HUES6 (cell line): ENCODE measurements around the gene HIRIP3.

Experiments used
- H3K27ac ChIP-seq: 2 replicates; pipeline ENCODE4 v1.7.0; 2013; ENCODE audit warnings: low read depth, mild to moderate bottlenecking, low read length, inconsistent platforms
- H3K27me3 ChIP-seq: 2 replicates; pipeline ENCODE4 v1.6.1; 2013; ENCODE audit warnings: low read length; ENCODE audit not compliant: control insufficient read depth, insufficient read depth
- H3K36me3 ChIP-seq: 2 replicates; pipeline ENCODE4 v1.6.1; 2013; ENCODE audit warnings: low read length; ENCODE audit not compliant: control insufficient read depth, insufficient read depth
- H3K4me1 ChIP-seq: 2 replicates; pipeline ENCODE4 v1.6.1; 2013; ENCODE audit warnings: low read length; ENCODE audit not compliant: control insufficient read depth, insufficient read depth
- H3K4me3 ChIP-seq: 2 replicates; pipeline ENCODE4 v1.5.1; 2013; ENCODE audit warnings: low read depth, low read length
- H3K9ac ChIP-seq: one replicate; pipeline ENCODE4 v1.6.1; 2013; ENCODE audit warnings: mild to moderate bottlenecking, low read length
- H3K9me3 ChIP-seq: 2 replicates; pipeline ENCODE4 v1.6.1; 2013; ENCODE audit warnings: low read depth, low read length; ENCODE audit not compliant: control insufficient read depth, insufficient read depth

HIRIP3 gene

DNA sequence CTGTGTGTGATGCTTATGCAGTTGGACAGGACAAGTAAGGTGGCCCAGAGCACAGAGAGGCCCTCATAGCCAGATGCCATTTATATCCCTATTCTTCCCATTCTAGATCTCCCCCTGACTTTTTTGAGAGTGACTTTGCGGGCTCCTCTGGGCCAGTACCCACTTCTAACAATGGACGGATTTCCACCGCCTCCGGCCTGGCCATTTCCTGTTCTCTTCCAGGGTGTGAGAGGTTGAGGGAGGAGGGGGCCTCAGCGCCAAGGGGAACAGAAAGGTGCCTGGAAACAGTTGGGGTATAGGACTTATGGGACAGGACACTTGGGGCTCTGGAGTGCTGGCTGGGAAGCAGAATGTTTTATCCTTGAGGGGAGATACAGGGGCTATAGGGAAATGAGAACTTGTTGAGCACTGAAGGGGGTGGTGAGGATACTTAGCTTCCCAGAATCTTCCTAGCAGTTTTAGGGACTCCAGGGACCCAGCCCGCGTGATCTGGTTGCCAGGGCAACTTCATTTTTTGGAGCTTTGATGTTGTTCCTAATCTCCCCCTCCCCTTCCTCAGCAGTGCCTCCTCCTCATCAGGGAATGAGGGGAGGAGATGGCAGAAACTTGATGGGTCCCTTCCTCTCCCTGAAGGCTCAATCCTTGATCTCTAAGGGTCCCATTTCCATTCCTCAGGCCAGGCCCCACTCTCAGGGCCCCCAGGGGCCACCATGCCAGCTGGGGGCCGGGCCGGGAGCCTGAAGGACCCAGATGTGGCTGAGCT is 18.2 kb downstream of the HIRIP3 start:
- Histone ChIP-seq H3K27ac (no peak overlapping the region), H3K27me3 (0 out of 2 replicates have a peak, but pooled peaks cover 6% of the 10 kb centered on the region), H3K9me3 (peaks cover 8% of the 10 kb centered on the region), H3K36me3 (peaks cover 53% of the 10 kb centered on the region), H3K4me1 (peaks cover 21% of the 10 kb centered on the region), H3K4me3 (no peak overlapping the region), H3K9ac (no peak overlapping the region)

DNA sequence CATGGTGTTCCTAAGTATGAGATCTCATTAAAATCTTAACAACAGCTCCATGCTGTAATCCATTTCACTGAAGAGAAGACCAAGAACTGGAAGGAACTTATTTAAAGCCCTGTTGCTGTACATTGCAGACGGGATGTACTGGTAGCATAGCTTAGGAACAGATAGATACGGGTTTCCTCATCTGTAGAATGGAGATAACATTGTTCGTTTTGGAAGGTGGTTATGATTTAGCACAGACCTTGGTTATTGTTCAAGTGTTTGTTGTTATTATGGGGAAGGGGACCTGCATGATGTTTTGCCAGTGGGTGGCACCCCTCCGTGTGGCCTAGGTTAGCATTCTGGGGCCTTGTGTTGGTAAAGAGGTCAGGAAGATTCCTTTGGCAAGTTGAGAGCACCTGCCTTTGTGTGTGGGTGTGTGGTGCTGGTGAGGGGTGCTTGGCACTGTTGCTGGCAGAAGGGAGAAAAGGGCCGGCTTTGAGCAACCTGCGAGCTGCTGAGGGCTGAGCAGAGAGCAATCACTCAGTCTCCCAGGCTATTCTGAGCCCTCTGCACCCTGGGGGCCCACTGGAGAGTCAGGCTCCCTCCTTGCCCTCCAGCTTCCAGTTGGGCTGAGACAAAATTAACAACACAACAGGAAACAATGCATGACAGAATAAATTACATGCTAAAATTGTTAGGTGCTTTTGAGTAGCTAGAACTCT is 19.5 kb downstream of the HIRIP3 start:
- Histone ChIP-seq H3K9ac (no peak overlapping the region), H3K9me3 (peaks cover 8% of the 10 kb centered on the region), H3K4me3 (peak overlapping the region; percentile 92)

DNA sequence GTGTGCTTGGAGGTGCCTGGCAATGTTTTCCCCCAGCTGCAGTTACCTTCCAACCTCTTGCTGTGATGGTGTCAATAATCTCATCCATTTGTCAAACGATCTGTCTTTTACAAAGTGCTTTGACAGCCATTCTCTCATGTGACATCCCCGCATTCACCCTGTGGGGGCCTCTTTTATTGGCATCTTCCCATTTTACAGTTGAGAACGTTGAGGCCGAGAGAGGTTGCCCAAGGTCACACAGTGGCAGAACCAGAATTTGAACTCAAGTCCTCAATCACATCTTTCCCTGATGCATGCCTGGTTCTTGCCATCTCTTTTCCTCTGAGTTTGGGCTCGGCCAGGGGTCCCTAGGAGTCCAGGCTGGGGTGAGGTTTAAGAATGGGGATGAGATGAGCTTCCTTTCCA is 20.3 kb downstream of the HIRIP3 start:
- H3K27ac ChIP-seq, result no peak overlapping the region
- peaks cover 8% of the 10 kb centered on the region for H3K9me3 ChIP-seq
- 0 out of 2 replicates have a peak, but pooled peaks cover 6% of the 10 kb centered on the region for H3K27me3 ChIP-seq
- peaks cover 21% of the 10 kb centered on the region for H3K4me1 ChIP-seq
- no peak overlapping the region for H3K9ac ChIP-seq
- H3K4me3 ChIP-seq, result peak overlapping the region; percentile 92
- peaks cover 41% of the 10 kb centered on the region for H3K36me3 ChIP-seq

More for the DNA sequence above, 19.5 kb downstream of the HIRIP3 start:
- Histone ChIP-seq H3K36me3 (peaks cover 49% of the 10 kb centered on the region), H3K4me1 (peaks cover 21% of the 10 kb centered on the region), H3K27ac (no peak overlapping the region), H3K27me3 (0 out of 2 replicates have a peak, but pooled peaks cover 6% of the 10 kb centered on the region)

DNA sequence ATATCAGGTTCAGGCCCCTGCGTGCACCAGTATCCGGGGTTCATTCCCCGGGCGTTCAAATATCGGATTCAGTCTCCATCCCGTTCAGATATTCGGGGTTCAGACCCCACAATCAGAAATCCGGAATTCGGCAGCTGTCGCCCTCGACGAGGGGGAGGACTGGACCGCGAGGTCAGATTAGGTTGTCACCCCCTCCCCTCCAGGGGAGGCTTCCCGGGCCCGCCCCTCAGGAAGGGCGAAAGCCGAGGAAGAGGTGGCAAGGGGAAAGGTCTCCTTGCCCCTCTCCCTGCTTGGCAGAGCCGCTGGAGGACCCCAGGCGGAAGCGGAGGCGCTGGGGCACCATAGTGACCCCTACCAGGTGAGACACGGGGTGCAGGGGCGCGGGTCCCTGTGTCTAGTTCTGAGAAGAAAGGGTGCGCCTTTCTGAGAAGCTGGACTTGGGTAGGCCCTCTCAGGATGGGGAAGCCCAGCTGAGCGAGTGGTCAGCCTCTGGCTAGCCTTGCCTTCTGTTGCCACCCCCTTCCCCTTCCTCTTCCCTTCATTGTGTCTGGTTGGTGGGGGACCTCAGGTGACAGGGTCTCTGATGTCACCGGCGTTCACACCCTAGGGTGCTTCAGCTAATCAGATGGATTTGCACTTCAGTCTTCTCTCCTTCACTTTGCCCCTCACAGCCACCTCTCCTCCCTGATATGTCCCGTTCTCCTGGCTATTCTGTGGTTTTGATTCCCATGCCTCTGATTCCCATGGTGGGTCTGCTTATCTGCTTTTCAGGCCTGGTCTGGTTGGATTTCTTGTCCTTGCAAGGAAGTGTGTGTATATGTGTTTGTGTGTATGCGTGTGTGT is 20.9 kb downstream of the HIRIP3 start:
- H3K36me3 ChIP-seq, result peaks cover 39% of the 10 kb centered on the region
- peaks cover 21% of the 10 kb centered on the region for H3K4me1 ChIP-seq
- H3K27ac ChIP-seq, result peak overlapping the region; percentile 48; the same call in 1 of the 2 replicates
- H3K27me3 ChIP-seq, result 0 out of 2 replicates have a peak, but pooled peaks cover 6% of the 10 kb centered on the region
- peak overlapping the region; percentile 86 for H3K9ac ChIP-seq
- peaks cover 8% of the 10 kb centered on the region for H3K9me3 ChIP-seq
- H3K4me3 ChIP-seq, result peak overlapping the region; percentile 92

DNA sequence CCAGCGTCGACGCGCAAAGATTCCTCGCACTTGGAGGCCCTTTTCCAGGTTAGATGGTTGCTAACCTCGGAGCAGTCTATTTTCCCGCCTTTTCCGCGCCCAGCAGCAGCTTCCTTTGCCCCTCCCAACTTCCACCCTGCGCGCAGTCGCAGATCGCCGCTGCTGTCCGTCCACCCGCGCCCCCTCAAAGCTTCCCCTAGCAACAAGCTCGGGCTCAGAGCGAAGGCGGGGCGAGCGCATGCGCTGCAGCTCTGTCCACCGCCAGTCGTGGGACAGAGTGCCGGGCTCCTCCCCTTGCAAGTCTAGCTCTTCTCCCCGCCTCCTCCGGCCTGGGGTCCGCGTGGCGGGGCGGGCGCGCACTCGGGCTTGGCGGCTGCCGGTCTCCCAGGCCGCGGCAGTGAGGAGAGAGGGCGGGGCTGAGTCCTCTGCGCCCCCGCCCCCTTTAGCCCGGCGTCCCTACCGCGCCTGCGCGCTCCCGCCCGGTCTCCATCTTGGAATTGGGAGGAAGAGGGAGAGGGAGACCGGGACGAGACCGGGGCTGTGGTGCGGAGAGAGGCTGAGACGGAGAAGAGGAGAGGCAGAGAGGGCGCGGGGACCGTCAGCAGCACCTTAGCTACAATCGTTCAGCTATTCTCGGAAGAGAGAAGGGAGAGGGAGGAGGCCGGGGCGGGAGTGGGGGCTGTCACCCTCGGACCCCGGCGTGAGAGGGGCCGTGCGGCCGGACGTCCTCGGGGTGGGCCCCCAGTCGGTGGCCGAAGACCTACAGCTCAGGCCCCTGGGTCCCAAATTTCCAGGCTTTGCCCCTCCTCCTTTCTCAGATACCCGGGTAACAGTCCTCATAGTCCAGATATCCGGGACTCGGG is 21.8 kb downstream of the HIRIP3 start, which contains the start of gene TAOK2:
Gene TAOK2 (plus strand): TSS at position 485 of the 863 bp plus-strand sequence. CDS start 3,905 bp downstream, outside the sequence.
- Histone ChIP-seq H3K4me1 (peaks cover 21% of the 10 kb centered on the region), H3K9ac (peak within 1 kb of the TSS; percentile 86), H3K4me3 (peak within 1 kb of the TSS; percentile 92), H3K36me3 (peaks cover 35% of the 10 kb centered on the region), H3K27me3 (0 out of 2 replicates have a peak, but pooled peaks cover 6% of the 10 kb centered on the region), H3K27ac (peak within 1 kb of the TSS; percentile 48; the same call in 1 of the 2 replicates), H3K9me3 (peaks cover 8% of the 10 kb centered on the region)

DNA sequence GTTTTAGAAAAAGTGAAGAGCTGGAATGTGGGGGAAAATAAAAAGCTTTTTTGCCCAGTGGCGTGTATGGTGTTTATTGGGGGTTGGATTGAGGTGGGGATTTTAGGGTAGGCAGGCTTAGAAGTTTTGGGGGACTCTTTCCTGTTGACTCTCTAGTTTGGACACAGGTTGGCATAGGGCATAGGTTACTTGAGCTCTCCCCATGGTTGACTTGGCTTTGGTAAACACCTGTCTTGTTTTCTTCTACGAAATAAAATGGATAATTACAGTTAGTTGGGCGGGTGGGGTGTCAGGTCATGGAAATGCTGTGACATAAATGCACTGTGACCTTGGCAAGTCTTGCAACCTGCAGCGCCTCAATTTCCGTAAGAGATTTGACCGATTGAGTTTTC is 22.4 kb downstream of the HIRIP3 start:
- no peak overlapping the region for H3K9ac ChIP-seq
- H3K4me1 ChIP-seq, result peaks cover 21% of the 10 kb centered on the region
- H3K9me3 ChIP-seq, result peaks cover 8% of the 10 kb centered on the region
- H3K36me3 ChIP-seq, result peaks cover 35% of the 10 kb centered on the region
- no peak overlapping the region for H3K4me3 ChIP-seq
- no peak overlapping the region for H3K27ac ChIP-seq
- H3K27me3 ChIP-seq, result 0 out of 2 replicates have a peak, but pooled peaks cover 6% of the 10 kb centered on the region

DNA sequence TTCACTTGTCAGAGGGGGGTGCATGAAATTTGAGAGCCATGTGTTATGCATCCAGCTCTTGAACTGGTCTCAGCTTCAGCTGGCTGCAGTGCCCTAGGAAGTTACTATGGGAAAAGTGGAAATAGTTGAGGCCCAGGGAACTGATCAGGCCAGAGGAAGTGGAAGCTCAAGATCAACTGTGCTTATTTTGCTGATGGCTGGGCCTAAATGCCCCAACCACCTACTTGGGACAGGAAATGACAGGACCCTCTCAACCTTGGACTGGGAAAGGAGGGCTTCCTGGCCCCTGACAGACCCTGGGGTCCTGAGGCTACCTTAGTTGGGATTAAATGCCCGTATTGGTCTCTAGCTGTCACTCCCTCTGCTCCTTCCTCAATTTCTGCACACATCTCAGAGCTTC is 22.9 kb downstream of the HIRIP3 start:
- Histone ChIP-seq H3K9ac (no peak overlapping the region), H3K9me3 (peaks cover 8% of the 10 kb centered on the region), H3K27me3 (0 out of 2 replicates have a peak, but pooled peaks cover 6% of the 10 kb centered on the region), H3K36me3 (peaks cover 34% of the 10 kb centered on the region), H3K4me1 (peaks cover 21% of the 10 kb centered on the region), H3K27ac (no peak overlapping the region), H3K4me3 (no peak overlapping the region)

DNA sequence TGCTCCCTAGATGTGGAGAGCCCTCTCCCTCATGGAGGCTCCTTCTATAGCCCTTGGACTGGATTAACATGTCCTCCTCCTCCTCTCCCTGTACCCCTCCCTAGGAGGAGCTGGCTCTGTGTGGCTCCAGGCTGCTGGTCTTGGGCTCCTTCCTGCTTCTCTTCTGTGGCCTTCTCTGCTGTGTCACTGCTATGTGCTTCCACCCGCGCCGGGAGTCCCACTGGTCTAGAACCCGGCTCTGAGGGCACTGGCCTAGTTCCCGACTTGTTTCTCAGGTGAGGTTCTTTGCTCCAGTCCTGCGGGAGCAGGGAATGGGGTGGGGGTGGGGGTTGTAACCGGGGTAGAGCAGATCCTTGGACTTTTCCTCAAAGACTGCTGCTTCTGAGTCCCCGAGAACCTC is 24.1 kb downstream of the HIRIP3 start:
- H3K4me1 ChIP-seq, result peaks cover 13% of the 10 kb centered on the region
- H3K9me3 ChIP-seq, result peaks cover 8% of the 10 kb centered on the region
- no peak overlapping the region for H3K9ac ChIP-seq
- peaks cover 34% of the 10 kb centered on the region for H3K36me3 ChIP-seq
- no peak overlapping the region for H3K27ac ChIP-seq
- H3K27me3 ChIP-seq, result 0 out of 2 replicates have a peak, but pooled peaks cover 6% of the 10 kb centered on the region
- no peak overlapping the region for H3K4me3 ChIP-seq

DNA sequence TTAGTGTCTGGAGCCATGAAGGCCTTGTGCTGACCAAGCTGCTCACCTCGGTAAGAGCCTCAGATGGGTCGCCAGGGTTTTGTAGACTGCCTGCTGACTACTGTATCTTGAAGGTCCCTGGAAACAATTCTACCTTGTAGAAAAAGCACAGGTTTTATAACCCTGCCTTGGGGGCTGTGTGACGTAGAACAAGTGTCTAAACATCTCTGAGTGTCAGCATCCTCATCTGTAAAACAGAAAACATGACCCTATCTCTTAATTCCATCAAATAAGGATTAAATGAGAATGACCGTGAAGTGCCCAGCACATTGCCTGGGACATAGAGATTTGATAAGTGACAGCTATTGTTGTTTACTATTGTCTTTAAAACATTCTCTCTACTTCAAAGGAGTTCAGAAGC is 27.2 kb downstream of the HIRIP3 start:
- H3K9ac ChIP-seq, result no peak overlapping the region
- H3K9me3 ChIP-seq, result peaks cover 7% of the 10 kb centered on the region
- peaks cover 34% of the 10 kb centered on the region for H3K36me3 ChIP-seq
- H3K27me3 ChIP-seq, result 0 out of 2 replicates have a peak, but pooled peaks cover 6% of the 10 kb centered on the region
- H3K27ac ChIP-seq, result no peak overlapping the region
- H3K4me1 ChIP-seq, result no peaks in the 10 kb centered on the region
- H3K4me3 ChIP-seq, result no peak overlapping the region
